Measurements from ENCODE around the gene NCOA3. TPM values are rescaled to one million over a fixed set of nuclear protein-coding genes. Genes with fewer than 3 reads are reported as not detected.
A peak's percentile ranks its signal among the peaks of the same experiment; 100 is the strongest.

Gene NCOA3
- total and polyA plus RNA-seq, 2 donors (not counting 1 experiment from before 2014, with no cell fraction given), result 22.3 to 23.1 TPM

DNA sequence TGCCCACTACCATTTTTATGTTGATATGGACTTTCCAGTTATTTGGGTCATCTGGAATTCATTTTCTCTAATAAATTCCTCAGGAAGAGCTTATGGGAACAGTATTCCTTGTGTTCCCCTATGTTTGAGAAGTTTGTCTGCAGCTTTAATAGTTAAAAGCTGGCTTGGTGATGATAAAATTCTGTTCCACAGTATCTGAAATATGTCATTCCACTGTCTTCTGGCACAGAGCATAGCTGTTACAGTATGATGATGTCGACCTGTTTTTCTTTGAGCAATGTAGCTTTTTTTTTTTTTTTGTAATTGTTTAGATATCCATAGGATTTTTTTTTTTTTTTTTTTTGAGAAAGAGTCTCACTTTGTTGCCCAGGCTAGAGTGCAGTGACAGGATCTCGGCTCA lies 43.2 kb downstream of the NCOA3 start:
- Histone ChIP-seq H3K4me3 (replicated peaks in 1 of 4; ENCODE audit: control extremely low read depth in 1 of 4, insufficient read depth in 1 of 4, low read depth in 3 of 4, low read length in 4 of 4) (no peak overlapping the region), H3K4me1 (ENCODE audit: control insufficient read depth, extremely low read depth, insufficient read depth, low read length) (peaks cover 6% of the 10 kb centered on the region), H3K36me3 (ENCODE audit: control insufficient read depth, insufficient read depth, low read length) (no peaks in the 10 kb centered on the region), H3K79me2 (ENCODE audit: control insufficient read depth, insufficient read depth, low read length) (peaks cover 15% of the 10 kb centered on the region), H3K27ac (ENCODE audit: insufficient read depth, low read length) (no peak overlapping the region), H3K27me3 (ENCODE audit: control insufficient read depth, insufficient read depth, low read length) (no peaks in the 10 kb centered on the region), H3K4me2 (ENCODE audit: extremely low read depth, insufficient read depth, low read length) (no peak overlapping the region), H3K9ac (ENCODE audit: insufficient read depth, low read length) (no peak overlapping the region), H3K9me3 (ENCODE audit: control insufficient read depth, insufficient read depth, low read depth, low read length) (no peaks in the 10 kb centered on the region), H2AFZ (ENCODE audit: low read length) (no peak overlapping the region), H4K20me1 (ENCODE audit: control insufficient read depth, extremely low read depth, insufficient read depth, low read length) (no peaks in the 10 kb centered on the region)
- TF ChIP-seq, protein P1, sequence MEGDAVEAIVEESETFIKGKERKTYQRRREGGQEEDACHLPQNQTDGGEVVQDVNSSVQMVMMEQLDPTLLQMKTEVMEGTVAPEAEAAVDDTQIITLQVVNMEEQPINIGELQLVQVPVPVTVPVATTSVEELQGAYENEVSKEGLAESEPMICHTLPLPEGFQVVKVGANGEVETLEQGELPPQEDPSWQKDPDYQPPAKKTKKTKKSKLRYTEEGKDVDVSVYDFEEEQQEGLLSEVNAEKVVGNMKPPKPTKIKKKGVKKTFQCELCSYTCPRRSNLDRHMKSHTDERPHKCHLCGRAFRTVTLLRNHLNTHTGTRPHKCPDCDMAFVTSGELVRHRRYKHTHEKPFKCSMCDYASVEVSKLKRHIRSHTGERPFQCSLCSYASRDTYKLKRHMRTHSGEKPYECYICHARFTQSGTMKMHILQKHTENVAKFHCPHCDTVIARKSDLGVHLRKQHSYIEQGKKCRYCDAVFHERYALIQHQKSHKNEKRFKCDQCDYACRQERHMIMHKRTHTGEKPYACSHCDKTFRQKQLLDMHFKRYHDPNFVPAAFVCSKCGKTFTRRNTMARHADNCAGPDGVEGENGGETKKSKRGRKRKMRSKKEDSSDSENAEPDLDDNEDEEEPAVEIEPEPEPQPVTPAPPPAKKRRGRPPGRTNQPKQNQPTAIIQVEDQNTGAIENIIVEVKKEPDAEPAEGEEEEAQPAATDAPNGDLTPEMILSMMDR (conservative IDR thresholded peaks at IDR 0.05 in 1 of 2, IDR thresholded peaks at IDR 0.05 in 1 of 2; ENCODE audit: low read depth in 1 of 2, low read length in 2 of 2), result no peak
- no peak for TF ChIP-seq EZH2 (IDR thresholded peaks at IDR 0.05; ENCODE audit: low read length, missing control alignments)
- DNase-seq (ENCODE audit: low read depth in 2 of 2), result peak in 1 of 2 donors; percentile 58

DNA sequence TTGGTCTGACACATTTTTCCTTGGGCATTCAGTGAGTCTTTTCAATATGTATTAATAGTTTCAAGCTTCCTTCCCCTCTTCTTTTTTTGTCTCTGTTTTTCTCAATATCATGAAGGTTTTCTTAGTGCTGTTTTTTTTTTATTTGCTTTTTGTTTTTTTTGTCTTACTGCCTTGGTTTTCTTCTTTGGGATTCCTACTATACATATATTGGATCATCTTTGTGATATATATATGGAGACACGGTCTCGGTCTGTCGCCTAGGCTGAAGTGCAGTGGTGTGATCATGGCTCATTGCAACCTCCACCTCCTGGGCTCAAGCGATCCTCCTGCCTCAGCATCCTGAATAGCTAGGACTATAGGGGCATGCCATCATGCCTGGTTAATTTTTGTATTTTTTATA lies 43.8 kb downstream of the NCOA3 start:
- H3K4me1 ChIP-seq (ENCODE audit: control insufficient read depth, extremely low read depth, insufficient read depth, low read length), result peaks cover 6% of the 10 kb centered on the region
- H3K4me3 ChIP-seq (replicated peaks in 1 of 4; ENCODE audit: control extremely low read depth in 1 of 4, insufficient read depth in 1 of 4, low read depth in 3 of 4, low read length in 4 of 4), result no peak overlapping the region
- no peak overlapping the region for H3K9ac ChIP-seq (ENCODE audit: insufficient read depth, low read length)
- no peaks in the 10 kb centered on the region for H4K20me1 ChIP-seq (ENCODE audit: control insufficient read depth, extremely low read depth, insufficient read depth, low read length)
- no peaks in the 10 kb centered on the region for H3K36me3 ChIP-seq (ENCODE audit: control insufficient read depth, insufficient read depth, low read length)
- no peak overlapping the region for H3K27ac ChIP-seq (ENCODE audit: insufficient read depth, low read length)
- TF ChIP-seq, protein P1 (conservative IDR thresholded peaks at IDR 0.05 in 1 of 2, IDR thresholded peaks at IDR 0.05 in 1 of 2; ENCODE audit: low read depth in 1 of 2, low read length in 2 of 2), result no peak
- no peak for TF ChIP-seq EZH2 (IDR thresholded peaks at IDR 0.05; ENCODE audit: low read length, missing control alignments)
- no peak overlapping the region for H3K4me2 ChIP-seq (ENCODE audit: extremely low read depth, insufficient read depth, low read length)
- H3K79me2 ChIP-seq (ENCODE audit: control insufficient read depth, insufficient read depth, low read length), result peaks cover 15% of the 10 kb centered on the region
- DNase-seq (ENCODE audit: low read depth in 2 of 2), result no peak
- no peak overlapping the region for H2AFZ ChIP-seq (ENCODE audit: low read length)
- no peaks in the 10 kb centered on the region for H3K9me3 ChIP-seq (ENCODE audit: control insufficient read depth, insufficient read depth, low read depth, low read length)
- no peaks in the 10 kb centered on the region for H3K27me3 ChIP-seq (ENCODE audit: control insufficient read depth, insufficient read depth, low read length)

DNA sequence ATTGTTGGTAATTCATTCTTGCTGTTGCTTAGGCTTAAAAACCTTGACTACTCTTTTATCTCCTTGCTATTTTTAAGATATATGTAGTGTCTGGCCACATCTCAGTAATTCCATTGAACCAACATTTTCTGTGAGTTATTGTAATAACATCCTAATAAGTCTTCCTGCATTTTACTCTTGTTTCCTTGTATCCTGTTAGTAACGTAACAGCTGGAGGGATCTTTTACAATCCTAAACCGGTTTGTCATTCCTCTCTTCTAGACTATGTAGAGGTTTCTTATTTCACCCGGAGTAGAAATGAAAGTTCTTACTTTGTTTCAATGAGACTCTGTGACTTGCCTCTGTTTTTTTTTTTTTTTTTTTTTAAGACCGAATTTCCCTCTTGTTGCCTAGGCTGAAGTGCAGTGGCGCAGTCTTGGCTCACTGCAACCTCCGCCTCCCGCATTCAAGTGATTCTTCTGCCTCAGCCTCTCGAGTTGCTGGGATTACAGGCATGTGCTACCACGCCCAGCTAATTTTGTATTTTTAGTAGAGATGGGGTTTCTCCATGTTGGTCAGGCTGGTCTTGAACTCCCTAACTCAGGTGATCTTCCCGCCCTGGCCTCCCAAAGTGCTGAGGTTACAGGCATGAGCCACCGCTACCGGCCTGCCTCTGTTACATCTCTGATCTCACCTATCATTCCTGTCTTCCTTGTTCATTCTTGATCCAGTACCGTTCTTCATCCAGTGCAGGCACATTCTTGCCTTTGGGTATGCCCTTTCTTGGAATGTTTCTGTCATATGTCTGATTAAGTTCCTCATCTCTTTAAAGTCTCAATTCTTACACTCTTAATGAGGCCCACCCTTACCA lies 44.7 kb downstream of the NCOA3 start:
- H3K79me2 ChIP-seq (ENCODE audit: control insufficient read depth, insufficient read depth, low read length), result peaks cover 15% of the 10 kb centered on the region
- peak overlapping the region; percentile 50 for H3K27ac ChIP-seq (ENCODE audit: insufficient read depth, low read length)

More for the DNA sequence above, 44.7 kb downstream of the NCOA3 start:
- TF ChIP-seq, protein P1 (conservative IDR thresholded peaks at IDR 0.05 in 1 of 2, IDR thresholded peaks at IDR 0.05 in 1 of 2; ENCODE audit: low read depth in 1 of 2, low read length in 2 of 2), result no peak
- no peak for TF ChIP-seq EZH2 (IDR thresholded peaks at IDR 0.05; ENCODE audit: low read length, missing control alignments)
- Histone ChIP-seq H3K36me3 (ENCODE audit: control insufficient read depth, insufficient read depth, low read length) (no peaks in the 10 kb centered on the region), H4K20me1 (ENCODE audit: control insufficient read depth, extremely low read depth, insufficient read depth, low read length) (no peaks in the 10 kb centered on the region), H2AFZ (ENCODE audit: low read length) (no peak overlapping the region), H3K9ac (ENCODE audit: insufficient read depth, low read length) (no peak overlapping the region), H3K4me3 (replicated peaks in 1 of 4; ENCODE audit: control extremely low read depth in 1 of 4, insufficient read depth in 1 of 4, low read depth in 3 of 4, low read length in 4 of 4) (no peak overlapping the region), H3K27me3 (ENCODE audit: control insufficient read depth, insufficient read depth, low read length) (no peaks in the 10 kb centered on the region), H3K4me2 (ENCODE audit: extremely low read depth, insufficient read depth, low read length) (no peak overlapping the region), H3K4me1 (ENCODE audit: control insufficient read depth, extremely low read depth, insufficient read depth, low read length) (peaks cover 6% of the 10 kb centered on the region), H3K9me3 (ENCODE audit: control insufficient read depth, insufficient read depth, low read depth, low read length) (no peaks in the 10 kb centered on the region)
- peak; percentile 79 to 95 for DNase-seq (ENCODE audit: low read depth in 2 of 2)
